ENCODE results near the gene SLC15A3.

SLC15A3 gene

DNA sequence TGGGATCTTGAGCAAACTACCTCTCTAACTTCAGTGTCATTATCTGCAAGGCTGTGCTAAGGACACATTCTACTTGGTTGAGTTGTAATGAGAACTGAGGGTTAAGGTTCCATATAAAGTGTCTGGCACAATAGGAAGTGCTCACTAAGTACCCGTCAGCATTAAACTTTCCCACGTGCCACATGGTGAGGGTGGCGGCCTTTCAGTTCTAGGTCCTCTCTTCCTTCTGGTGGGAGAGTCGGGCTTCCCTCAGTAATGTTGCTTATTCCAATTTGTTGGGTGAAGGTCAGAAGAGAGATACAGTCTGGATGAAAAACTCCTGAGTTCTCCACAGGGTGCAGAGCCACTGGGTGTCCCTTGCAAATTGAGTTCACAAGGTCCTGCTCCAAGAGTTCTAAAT is 14.9 kb upstream of the SLC15A3 start (continued):
- TF ChIP-seq, protein P1, sequence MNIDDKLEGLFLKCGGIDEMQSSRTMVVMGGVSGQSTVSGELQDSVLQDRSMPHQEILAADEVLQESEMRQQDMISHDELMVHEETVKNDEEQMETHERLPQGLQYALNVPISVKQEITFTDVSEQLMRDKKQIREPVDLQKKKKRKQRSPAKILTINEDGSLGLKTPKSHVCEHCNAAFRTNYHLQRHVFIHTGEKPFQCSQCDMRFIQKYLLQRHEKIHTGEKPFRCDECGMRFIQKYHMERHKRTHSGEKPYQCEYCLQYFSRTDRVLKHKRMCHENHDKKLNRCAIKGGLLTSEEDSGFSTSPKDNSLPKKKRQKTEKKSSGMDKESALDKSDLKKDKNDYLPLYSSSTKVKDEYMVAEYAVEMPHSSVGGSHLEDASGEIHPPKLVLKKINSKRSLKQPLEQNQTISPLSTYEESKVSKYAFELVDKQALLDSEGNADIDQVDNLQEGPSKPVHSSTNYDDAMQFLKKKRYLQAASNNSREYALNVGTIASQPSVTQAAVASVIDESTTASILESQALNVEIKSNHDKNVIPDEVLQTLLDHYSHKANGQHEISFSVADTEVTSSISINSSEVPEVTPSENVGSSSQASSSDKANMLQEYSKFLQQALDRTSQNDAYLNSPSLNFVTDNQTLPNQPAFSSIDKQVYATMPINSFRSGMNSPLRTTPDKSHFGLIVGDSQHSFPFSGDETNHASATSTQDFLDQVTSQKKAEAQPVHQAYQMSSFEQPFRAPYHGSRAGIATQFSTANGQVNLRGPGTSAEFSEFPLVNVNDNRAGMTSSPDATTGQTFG (tag by site-specific recombination; IDR thresholded peaks at IDR 0.05; ENCODE audit: borderline replicate concordance), result no peak
- TF ChIP-seq ZNF311 (tag by site-specific recombination; IDR thresholded peaks at IDR 0.05; ENCODE audit: borderline replicate concordance) (no peak), FEZF1 (tag by site-specific recombination; IDR thresholded peaks at IDR 0.05) (no peak)

DNA sequence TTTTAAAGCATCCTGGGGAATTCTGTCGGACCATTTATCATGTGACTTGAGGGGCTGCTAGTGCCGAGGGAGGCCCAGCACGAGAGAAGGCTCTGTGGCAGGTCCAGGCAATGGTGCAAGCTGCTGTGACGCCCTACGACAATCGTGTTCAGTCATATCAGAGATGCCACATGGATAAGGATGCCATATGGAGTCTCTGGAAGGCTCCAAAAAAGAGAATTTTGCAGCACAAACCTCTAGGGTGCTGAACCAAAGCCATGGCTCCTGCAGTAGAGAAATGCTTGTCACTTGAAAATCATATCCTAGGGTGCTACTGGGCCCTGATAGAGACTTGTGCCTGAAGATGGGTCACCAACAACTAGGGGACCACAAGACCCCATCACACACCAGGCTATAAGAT is 12.8 kb upstream of the SLC15A3 start:
- ChIA-PET POLR2A (no interaction called here), CTCF (interaction anchor here (0.6 kb wide), 1 partner anchor 38 kb away, joined by 3 read pairs; no protein-coding TSS in a partner anchor)
- TF ChIP-seq, protein P2, sequence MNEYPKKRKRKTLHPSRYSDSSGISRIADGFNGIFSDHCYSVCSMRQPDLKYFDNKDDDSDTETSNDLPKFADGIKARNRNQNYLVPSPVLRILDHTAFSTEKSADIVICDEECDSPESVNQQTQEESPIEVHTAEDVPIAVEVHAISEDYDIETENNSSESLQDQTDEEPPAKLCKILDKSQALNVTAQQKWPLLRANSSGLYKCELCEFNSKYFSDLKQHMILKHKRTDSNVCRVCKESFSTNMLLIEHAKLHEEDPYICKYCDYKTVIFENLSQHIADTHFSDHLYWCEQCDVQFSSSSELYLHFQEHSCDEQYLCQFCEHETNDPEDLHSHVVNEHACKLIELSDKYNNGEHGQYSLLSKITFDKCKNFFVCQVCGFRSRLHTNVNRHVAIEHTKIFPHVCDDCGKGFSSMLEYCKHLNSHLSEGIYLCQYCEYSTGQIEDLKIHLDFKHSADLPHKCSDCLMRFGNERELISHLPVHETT (tag by site-specific recombination; IDR thresholded peaks at IDR 0.05), result no peak
- TF ChIP-seq, protein P3, sequence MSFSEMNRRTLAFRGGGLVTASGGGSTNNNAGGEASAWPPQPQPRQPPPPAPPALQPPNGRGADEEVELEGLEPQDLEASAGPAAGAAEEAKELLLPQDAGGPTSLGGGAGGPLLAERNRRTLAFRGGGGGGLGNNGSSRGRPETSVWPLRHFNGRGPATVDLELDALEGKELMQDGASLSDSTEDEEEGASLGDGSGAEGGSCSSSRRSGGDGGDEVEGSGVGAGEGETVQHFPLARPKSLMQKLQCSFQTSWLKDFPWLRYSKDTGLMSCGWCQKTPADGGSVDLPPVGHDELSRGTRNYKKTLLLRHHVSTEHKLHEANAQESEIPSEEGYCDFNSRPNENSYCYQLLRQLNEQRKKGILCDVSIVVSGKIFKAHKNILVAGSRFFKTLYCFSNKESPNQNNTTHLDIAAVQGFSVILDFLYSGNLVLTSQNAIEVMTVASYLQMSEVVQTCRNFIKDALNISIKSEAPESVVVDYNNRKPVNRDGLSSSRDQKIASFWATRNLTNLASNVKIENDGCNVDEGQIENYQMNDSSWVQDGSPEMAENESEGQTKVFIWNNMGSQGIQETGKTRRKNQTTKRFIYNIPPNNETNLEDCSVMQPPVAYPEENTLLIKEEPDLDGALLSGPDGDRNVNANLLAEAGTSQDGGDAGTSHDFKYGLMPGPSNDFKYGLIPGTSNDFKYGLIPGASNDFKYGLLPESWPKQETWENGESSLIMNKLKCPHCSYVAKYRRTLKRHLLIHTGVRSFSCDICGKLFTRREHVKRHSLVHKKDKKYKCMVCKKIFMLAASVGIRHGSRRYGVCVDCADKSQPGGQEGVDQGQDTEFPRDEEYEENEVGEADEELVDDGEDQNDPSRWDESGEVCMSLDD (tag by site-specific recombination; IDR thresholded peaks at IDR 0.05), result no peak
- no peak for TF ChIP-seq ZNF837 (tag by site-specific recombination; IDR thresholded peaks at IDR 0.05)
- TF ChIP-seq ZNF175 (tag by site-specific recombination; IDR thresholded peaks at IDR 0.05), result no peak
- TF ChIP-seq, protein P4, sequence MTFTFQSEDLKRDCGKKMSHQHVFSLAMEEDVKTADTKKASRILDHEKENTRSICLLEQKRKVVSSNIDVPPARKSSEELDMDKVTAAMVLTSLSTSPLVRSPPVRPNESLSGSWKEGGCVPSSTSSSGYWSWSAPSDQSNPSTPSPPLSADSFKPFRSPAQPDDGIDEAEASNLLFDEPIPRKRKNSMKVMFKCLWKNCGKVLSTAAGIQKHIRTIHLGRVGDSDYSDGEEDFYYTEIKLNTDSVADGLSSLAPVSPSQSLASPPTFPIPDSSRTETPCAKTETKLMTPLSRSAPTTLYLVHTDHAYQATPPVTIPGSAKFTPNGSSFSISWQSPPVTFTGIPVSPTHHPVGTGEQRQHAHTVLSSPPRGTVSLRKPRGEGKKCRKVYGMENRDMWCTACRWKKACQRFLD (tag by site-specific recombination; IDR thresholded peaks at IDR 0.05), result no peak
- no peak for TF ChIP-seq ZNF624 (tag by site-specific recombination; IDR thresholded peaks at IDR 0.05)
- no peak for TF ChIP-seq KLF16 (tag by site-specific recombination; IDR thresholded peaks at IDR 0.05)
- TF ChIP-seq, protein P5, sequence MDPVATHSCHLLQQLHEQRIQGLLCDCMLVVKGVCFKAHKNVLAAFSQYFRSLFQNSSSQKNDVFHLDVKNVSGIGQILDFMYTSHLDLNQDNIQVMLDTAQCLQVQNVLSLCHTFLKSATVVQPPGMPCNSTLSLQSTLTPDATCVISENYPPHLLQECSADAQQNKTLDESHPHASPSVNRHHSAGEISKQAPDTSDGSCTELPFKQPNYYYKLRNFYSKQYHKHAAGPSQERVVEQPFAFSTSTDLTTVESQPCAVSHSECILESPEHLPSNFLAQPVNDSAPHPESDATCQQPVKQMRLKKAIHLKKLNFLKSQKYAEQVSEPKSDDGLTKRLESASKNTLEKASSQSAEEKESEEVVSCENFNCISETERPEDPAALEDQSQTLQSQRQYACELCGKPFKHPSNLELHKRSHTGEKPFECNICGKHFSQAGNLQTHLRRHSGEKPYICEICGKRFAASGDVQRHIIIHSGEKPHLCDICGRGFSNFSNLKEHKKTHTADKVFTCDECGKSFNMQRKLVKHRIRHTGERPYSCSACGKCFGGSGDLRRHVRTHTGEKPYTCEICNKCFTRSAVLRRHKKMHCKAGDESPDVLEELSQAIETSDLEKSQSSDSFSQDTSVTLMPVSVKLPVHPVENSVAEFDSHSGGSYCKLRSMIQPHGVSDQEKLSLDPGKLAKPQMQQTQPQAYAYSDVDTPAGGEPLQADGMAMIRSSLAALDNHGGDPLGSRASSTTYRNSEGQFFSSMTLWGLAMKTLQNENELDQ (tag by site-specific recombination; IDR thresholded peaks at IDR 0.05; ENCODE audit: low read depth), result no peak
- no peak for TF ChIP-seq ZNF521 (tag by site-specific recombination; IDR thresholded peaks at IDR 0.05)
- Histone ChIP-seq H3K27ac (ENCODE audit: extremely low read depth, low read depth, low read length) (no peak overlapping the region), H3K4me3 (ENCODE audit: low read depth, low read length) (no peak overlapping the region), H3K9me3 (ENCODE audit: control insufficient read depth, insufficient read depth, low read depth, low read length) (no peaks in the 10 kb centered on the region), H3K4me1 (ENCODE audit: control insufficient read depth, insufficient read depth, low read length) (no peaks in the 10 kb centered on the region), H3K36me3 (ENCODE audit: control insufficient read depth in 2 of 2, insufficient read depth in 1 of 2, low read length in 2 of 2) (no peaks in the 10 kb centered on the region)

DNA sequence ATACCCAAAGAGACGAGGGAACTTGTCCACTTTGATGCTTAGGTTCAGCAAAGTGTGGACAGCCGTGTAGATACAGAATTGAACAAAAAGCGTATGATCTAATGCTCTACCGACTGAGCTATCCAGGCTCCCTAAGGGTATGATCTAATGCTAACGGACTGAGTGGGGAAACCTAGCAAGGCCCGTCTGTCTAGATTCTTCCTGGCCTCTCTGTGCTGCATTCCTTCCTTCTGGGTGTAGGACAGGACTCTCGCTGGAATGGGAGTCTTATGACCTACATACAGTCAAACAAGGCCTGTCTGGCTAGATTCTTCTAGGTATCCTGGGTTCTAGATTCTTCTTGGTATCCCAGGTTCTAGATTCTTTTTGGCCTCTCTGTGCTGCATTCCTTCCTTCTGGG is 8.4 kb upstream of the SLC15A3 start:
- CTCF ChIA-PET, result interaction anchor here (1.5 kb wide), 1 partner anchor 10 kb away, joined by 3 read pairs; no protein-coding TSS in a partner anchor
- Histone ChIP-seq H3K4me3 (ENCODE audit: low read depth, low read length) (no peak overlapping the region), H3K27ac (ENCODE audit: extremely low read depth, low read depth, low read length) (no peak overlapping the region), H3K9me3 (ENCODE audit: control insufficient read depth, insufficient read depth, low read depth, low read length) (no peaks in the 10 kb centered on the region), H3K36me3 (ENCODE audit: control insufficient read depth in 2 of 2, insufficient read depth in 1 of 2, low read length in 2 of 2) (no peaks in the 10 kb centered on the region), H3K4me1 (ENCODE audit: control insufficient read depth, insufficient read depth, low read length) (no peaks in the 10 kb centered on the region)
- TF ChIP-seq KLF9 (tag by site-specific recombination; IDR thresholded peaks at IDR 0.05; ENCODE audit: low read depth) (no peak), ZNF266 (tag by site-specific recombination; IDR thresholded peaks at IDR 0.05; ENCODE audit: low read depth) (no peak), SP3 (tag by site-specific recombination; IDR thresholded peaks at IDR 0.05) (no peak)
- TF ChIP-seq, protein P6, sequence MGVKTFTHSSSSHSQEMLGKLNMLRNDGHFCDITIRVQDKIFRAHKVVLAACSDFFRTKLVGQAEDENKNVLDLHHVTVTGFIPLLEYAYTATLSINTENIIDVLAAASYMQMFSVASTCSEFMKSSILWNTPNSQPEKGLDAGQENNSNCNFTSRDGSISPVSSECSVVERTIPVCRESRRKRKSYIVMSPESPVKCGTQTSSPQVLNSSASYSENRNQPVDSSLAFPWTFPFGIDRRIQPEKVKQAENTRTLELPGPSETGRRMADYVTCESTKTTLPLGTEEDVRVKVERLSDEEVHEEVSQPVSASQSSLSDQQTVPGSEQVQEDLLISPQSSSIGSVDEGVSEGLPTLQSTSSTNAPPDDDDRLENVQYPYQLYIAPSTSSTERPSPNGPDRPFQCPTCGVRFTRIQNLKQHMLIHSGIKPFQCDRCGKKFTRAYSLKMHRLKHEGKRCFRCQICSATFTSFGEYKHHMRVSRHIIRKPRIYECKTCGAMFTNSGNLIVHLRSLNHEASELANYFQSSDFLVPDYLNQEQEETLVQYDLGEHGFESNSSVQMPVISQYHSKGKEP (tag by site-specific recombination; IDR thresholded peaks at IDR 0.05), result no peak
- POLR2A ChIA-PET, result no interaction called here

Measured in HEK293 (cell line).